NCI-H1105 treated with DMSO at 0.1 percent for 48 hours (cell line): ENCODE measurements around the gene PAK5.

Experiments
- DNase-seq: peaks from one replicate; lab custom pipeline; 2025; lab: John Stamatoyannopoulos, UW

PAK5 gene

DNA sequence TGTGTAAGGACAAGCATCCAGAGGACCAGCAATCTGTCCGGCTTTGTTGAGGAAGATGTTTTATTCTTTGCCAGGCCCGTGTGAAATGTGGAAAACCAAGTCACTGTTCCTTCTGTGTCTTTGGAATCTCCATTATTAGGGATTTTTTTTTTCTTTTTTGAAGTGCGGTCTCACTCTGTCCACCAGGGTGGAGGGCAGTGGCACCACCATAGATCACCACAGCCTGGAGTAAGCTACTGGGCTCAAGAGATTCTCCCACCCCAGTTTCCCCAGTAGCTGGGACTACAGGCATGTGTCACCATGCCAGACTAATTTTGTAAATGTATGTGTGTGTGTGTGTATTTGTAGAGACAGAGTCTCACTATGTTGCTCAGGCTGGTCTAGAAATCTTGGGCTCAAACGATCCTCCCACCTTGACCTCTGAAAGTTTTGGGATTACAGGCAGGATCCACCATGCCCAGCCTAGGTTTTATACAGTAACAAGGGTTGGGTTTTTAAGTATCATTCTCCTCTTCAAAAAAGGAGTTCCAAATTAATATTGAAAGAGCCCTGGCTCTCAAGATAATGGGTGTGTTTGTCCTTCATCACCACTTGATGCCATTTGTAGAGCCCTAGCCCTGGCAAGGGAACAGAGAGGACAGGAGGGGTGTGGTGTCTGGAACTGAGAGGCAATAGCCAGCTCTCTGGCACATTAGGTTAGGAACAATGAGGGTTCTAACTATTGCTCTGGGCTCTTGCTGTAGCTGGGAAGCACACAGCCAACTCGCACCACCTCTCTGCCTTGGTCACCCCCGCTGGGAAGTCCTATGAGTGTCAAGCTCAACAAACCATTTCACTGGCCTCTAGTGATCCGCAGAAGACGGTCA is 321.3 kb downstream of the PAK5 start:
- peak; percentile 32 for DNase-seq

DNA sequence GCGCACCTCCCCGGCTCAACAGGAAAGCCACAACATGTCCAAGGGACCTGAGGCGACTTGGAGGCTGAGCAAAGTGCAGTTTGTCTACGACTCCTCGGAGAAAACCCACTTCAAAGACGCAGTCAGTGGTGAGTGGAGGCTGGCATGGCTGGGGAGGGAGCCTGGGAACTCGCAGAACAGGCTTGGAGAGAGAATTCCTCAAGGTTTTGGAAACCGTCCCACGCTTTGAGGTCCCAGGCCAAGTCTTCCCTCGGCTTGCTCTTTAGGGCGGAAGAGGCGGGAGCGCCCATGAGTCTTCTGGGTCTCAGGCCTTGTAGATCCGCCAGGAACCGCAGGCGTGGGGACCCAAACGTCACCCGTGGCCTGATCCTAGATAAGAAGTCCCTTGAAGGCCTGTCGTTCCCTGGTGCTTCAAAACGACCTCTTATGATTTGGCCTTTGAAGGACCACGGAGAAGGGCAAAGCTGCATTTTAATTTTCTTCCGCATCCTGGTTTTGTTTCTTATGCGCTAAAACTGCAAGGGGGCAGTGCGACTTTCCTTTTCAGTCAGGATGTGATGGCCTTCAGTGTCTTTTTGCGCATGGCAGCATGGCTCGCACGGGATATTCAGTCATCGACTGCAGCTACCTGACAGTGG is 322.5 kb downstream of the PAK5 start:
- no peak for DNase-seq

DNA sequence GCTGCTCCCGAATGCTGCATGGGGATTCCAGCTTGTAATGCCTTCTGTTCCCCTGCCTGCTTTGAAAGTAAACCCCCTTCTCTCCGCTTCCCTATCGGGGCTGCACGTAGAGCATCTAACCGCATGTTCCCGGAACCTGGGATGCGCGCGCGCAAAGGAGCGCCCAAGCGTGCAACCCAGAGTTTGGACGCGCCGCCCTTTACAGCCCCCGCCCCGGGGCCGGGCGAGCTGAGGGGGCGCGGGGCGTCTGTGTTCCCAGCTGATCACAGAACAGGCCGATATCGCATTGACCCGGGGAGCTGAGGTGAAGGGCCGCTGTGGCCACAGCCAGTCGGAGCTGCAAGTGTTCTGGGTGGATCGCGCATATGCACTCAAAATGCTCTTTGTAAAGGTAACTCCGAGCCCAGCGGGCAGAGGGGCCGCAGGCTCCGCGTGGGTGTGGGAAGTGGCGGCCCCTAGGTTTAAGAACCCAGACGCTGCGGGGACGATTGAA is 323.1 kb downstream of the PAK5 start:
- peak; percentile 12 for DNase-seq

DNA sequence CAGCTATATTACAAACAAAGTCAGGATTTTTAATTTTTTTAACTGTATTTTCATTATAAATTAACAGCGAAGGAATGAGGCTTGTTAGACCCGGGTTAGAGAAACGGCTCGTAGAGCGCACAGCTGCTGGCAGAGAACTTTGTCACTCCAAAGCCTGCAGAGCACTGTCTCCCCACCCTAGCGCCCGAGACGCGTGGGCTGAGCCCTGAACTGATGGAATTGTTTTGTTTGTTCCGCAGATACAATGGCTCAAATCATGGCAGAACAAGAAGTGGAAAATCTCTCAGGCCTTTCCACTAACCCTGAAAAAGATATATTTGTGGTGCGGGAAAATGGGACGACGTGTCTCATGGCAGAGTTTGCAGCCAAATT is 323.7 kb downstream of the PAK5 start:
- DNase-seq, result peak; percentile 23

DNA sequence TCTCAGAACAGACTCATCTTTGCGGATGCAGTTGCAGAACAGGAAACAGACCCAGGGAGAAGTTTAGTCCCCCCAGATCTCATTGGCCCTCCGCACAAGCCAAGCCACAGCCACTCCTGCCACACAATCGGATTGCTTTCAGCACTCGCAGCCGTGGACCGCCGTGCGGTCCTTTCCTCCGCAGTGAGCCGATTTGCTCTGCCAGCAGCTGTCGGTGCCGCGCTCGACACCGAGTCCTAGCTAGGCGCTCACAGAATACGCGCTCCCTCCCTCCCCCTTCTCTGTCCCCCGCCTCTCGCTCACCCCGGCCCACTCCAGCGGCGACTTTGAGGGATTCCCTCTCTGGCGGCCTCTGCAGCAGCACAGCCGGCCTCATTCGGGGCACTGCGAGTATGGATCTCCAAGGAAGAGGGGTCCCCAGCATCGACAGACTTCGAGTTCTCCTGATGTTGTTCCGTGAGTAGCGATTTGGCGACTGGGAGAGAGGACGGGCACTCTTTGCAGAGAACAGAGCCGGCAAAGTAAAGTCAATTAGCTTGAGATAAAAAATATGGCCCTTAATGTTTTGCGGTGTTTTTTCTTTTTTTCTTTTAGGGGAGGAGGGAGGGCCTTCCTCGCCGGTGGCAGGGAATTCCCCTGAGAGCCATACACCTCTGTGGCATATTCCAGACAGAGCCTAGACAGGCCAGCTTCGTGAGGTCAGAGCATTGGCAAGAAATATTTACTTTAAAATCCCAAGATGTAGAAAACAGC is 324.2 kb downstream of the PAK5 start, which contains the start of gene LAMP5:
TSS of gene LAMP5 (plus strand) at position 130 of the 753 bp plus-strand sequence. CDS start at position 393, 263 bp downstream.
- DNase-seq, result peak; percentile 67

DNA sequence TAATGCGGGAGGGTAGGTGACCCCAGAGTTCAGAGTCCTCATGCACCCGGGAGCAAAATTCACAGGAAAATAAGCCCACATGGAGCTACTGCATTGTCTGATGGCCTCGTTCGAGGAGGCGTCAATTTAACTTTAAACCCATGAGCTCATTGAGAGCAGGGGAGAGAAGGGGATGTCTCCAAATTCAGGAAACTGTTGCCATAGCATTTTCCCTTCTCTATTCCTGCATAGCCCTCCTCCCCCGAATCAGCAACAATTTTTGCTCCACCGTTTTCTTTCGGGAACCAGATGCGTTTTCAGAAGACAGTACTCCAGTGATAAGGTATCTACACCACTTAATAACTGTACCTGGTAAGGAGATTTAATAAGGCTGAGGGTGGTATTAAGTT is 324.8 kb downstream of the PAK5 start:
- DNase-seq, result no peak

DNA sequence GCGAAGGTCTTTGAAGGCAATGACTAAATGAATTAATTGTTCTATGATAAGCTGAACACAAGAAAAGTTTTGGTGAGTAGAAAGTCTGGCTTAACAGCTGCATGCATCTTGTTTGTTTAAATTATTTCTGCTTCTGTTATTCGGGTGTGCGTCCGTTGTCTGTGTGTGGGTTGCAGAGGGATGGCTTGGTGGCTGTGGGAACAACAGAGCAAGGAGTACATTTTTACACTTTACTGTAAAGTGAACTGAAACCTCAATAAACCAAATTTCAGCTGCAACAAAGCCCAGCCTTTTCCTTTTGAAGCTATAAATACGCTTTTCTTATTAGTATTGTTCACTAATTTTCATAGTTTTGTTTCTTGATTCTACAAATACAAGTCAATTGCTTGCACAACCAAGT is 328.0 kb downstream of the PAK5 start:
- no peak for DNase-seq

DNA sequence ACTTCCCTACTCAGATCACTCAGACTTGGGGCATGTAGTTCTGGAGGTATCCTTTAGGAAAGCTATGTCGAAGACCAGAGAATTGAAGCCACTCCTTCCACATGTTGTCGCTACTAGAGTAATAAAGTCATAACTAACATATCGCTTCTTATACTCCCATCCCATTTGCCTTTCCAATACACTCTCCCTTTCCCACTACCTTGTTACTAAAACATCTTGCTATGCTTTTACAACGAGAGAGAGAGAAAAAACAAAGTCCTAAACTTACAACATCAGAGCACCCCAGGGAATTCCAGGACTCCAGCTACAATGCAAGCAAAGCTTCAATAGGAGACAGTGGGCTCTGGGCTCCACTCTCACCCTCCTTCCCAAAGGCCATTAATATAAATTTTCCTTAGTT is 329.6 kb downstream of the PAK5 start:
- DNase-seq, result no peak

DNA sequence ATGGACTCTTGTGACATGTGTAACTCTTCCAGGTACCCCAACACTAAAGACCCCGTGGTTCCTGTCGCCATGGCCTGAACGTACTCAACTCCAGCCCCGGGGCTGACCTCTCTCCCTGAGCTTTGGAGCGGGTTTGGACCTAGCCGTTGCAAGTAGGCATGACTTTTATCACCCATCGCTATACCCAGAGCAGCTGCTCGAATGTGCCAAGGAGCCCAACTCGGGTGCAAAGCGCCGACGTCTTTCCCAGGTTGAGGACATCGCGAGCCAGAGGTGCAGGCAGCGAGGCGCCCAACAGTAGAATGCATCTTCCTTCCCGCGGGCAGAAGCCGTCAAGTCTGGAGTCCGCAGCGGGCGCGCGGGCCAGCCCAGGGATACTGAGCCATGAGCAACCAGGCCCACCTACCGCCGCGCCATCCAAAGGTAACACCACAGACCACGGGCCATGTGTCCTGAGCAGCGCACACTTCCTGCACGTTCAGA is 330.1 kb downstream of the PAK5 start:
- no peak for DNase-seq

DNA sequence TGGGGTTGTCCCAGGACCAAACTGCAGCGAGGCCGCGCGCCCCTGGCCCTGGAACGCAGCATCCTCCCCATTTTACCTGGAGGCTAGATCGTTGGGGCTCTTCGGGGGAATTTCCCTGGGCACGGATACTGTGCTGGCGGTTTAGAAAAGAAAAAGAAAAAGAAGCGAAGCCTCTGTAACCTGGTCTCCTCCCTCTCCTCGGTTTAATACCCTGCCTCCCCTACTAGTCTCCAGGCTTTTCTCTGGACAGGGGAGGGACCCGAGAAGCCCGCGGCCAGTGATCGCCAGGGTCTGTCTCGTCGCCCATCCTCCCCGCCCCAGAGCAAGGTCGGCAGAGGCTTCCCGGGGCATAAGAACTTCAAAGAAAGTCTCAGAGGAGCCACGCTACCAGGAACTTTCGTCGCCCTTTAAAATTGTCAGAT is 330.6 kb downstream of the PAK5 start:
- no peak for DNase-seq

DNA sequence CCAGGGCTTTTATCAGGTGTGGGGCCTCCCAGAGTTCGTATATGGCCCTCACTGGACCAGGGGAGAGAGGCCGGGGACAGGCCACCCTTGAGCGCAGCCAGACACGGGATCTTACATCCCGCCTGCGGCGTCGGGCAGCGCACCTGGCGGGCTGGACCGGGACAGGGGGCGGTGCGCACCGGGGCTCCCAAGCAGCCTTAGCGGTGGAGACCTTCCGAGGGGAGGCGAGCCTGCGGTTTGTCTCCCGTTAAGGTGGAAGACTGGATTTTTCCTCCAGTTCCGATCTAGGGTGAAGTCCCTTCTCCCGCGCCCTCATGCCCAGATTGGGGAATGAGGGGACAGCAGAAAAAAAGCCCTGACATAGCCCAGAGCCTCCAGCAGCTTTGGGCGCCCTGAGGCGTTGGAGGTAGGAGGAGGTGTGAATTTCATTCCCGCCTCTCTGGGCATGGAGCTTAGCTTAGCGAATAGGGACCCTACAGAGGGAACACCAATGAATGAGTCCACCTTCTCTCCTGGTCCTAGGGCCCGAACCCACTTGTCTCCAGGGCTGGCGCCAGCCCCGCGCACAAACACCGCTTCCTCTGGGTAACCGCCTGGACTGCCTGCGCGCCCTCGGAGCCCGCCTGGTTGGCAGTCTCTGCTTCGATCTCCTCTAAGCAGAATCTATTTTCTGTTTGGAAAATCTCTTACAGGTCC is 331.2 kb downstream of the PAK5 start:
- DNase-seq, result no peak

DNA sequence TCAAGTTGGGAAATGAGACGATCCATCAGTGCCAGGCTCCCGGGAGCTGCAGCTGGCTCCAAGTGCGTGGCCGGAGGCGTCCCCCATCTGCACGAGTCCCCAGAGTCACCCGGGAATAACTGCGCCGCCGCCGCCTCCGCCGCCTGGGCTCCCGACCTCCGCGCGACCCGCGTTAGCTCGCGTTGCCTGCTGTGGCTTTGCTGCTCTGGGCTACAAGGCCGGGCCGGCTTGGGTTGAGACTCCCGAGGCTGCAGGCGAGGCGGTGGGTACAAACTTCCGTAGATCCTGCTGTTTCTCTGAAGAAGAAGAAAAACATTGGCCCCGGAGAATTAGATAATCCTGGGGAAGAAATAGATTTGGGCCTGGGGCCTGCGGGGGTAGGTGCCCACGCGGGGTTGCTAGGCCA is 331.9 kb downstream of the PAK5 start:
- DNase-seq, result no peak

DNA sequence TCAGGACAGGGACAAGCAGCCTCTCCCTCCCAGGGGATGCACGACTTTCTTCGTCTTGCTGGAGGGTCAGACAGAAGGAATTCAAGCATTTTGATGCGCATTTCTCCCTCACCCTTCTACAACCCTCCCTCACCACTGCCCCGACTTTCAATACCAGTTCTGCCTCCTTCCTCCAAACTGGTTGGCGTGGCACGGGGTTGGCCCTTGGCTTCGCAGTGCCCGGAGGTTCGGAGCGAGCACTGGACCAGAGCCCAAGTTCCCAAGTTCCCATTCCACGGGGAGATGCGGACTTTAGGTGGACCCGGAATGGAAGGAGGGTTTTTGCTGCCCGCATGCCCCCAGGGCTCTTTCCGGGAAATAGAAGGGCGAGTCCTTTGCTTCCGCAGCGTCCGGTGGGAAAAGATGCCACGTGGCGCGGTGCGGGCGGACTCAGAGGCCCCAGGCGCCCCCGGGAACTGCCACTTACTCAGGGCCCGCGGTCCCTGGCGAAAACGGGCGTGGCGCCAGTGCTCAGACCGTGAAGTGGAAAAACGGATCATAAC is 332.5 kb downstream of the PAK5 start:
- no peak for DNase-seq

DNA sequence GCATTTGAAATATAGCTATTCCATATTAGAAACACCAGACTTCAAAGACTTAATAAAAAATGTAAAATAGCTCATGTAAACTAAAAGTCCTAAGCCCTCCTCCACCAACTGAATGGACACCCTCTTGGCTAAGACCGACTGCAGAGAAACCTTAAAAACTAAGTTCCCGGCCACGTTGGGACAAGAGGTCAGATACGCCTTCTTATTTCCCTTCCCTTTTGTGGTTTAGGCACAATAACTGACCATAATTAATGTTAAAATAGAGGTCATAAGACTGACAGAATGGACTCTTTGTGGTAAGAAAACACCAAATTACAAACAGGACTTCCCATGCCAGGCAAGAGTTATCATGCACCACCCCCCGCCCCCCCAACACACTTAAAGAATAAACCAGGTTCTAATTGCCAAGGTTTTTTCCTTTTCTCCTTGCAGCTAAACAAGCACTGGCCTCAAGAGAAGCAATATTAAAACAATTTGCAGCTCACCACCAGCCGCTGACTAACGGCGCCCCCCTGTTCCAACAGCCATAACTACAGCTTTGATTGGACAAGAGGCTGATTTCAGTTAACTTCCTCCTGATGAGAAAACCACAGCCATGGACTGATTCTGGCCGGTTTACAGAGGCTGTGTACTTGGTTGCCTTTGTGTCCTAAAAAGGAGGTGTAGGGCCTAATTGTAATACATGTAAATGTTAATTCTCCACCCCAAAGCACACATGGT is 335.2 kb downstream of the PAK5 start:
- DNase-seq, result no peak

DNA sequence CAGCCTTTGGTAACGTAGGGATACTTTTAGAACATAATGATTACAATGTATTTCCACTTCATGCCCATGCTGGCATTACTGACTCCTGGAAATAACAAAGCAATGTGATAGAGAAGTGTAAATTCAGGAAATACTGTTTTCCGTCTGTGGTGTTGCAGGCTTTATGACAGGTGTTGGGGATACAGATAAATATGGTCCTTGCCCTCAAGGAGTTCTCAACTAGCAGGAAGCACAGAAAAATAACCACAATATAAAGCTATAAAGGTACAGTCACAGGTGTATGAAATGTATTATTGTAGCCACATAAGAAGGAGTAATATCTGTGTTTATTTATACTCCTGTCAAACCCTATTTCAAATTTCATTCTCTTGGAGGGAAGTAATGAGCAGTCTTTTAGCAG is 337.4 kb downstream of the PAK5 start:
- DNase-seq, result no peak

DNA sequence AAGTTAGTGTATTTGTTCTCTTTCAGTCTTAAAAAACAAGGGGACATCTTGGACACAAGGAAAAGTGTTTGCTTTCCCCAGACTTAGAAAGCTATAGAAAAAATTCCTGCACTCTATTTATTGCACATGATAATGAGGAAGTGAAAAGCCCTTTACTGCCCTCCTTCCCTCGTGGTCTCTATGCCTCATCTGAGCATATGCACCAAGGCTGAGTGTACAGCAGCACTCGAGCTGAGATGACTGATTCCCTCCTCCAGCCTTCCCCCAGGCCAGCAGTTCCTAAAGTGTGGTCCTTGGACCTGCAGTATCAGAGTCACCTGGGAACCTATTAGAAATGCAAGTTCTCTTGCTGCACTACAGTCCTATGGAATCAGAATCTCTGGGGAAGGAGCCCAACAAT is 338.8 kb downstream of the PAK5 start:
- DNase-seq, result no peak

DNA sequence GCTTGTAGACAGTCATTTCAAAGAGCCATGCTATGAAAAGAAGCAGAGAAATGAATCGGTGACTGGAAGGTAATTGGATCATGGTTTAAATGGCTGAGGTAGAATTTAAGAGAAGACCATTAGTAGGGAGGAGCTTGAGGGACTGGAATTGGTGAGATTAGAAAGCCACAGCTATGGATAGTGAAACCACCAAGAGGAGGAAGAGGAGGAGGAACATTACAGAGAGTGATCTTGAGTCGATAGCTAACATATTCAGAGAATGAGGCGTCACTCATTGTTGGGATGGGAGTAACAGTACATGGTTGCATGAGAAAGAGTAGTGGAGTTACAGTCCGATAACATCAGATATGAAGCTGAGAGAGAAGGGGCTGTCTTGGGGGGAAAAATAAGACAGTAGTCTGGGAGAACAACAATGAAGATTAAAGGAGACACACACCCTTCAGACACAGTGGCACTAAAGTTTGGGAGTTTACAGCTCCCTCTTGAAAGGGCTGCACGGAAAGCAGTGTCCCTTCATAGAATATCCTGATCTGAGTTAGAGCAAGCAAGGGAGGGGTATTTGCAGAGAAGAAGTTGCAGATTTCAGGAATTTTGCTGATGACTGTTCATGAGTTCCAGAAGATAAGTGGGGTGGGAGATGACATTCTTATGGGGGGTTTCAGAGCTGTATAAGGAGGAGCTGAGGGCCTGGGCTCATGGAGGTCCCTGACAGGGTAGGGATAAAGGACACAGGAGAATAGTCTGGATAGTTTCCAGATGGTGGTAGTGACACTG is 339.6 kb downstream of the PAK5 start:
- DNase-seq, result no peak

DNA sequence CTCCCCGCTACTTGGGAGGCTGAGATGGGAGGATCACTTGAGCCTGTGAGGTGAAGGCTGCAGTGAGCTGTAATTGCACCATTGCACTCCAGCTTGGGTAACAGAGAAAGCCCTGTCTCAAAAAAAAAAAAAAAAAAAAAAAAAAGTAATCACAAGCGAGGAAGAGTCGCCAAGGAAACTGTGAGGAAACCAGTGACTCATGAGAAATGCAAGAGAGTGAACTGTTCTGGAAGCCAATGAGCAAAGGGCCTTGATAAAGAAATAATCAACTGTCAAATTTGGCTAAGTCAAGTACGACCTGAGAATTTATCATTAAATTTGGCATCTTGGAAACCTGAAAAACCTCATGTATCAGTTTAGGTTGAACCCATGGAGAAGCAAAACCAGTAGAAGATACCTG is 340.6 kb downstream of the PAK5 start:
- DNase-seq, result no peak

DNA sequence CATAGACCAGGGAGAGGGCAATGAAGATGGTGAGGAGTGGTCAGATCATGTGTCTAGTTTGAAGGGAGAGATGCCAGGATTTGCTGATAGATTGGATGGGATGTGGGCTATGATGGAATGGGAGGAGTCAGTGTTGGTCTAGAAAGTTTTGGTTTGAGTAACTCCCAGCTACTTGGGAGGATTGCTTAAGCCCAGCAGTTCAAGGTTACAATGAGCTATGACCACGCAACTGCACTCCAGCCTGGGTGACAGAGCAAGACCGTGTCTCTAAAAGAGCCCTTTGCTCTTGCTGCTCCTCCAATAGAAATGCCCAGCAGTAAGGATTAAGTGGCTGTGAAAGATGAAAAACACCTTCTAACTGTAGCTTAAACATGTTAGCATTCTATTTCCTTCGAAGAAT is 342.7 kb downstream of the PAK5 start:
- no peak for DNase-seq

DNA sequence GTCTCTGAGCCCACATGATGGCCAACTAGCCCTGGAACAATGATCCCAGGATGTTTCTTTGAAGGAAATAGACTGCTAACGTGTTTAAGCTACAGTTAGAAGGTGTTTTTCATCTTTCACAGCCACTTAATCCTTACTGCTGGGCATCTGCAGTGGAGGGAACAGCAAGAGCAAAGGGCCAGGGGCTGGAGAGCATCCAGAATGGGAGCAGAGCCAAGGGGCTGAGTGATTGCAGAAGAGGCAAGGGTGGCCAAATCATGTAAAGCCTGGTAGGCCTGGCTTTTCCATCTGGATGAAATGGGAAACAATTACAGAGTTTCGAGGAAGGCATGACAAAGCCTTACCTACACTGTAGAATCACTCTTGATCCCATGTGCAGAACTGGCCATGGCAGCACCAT is 343.2 kb downstream of the PAK5 start:
- DNase-seq, result no peak
